GM12878 (cell line): Measurements from ENCODE around the gene CDC42EP1.

ENCODE experiments used
- CTCF ChIP-seq, 3 experiments: IDR thresholded peaks in 2 of 3; conservative IDR thresholded peaks in 1 of 3; 2 replicates each; pipeline ENCODE4 v1.5.1; 2011; ENCODE audit warnings: low read depth in 3 of 3, low read length in 3 of 3, mild to moderate bottlenecking in 3 of 3, control low read depth in 2 of 3, moderate library complexity in 2 of 3, inconsistent platforms in 1 of 3, mixed read lengths in 1 of 3; ENCODE audit not compliant: control insufficient read depth in 2 of 3, insufficient read depth in 1 of 3; ENCODE audit errors: extremely low read depth in 1 of 3
- POLR2AphosphoS5 ChIP-seq: IDR thresholded peaks from 2 replicates; pipeline ENCODE4 v1.6.1; 2011; ENCODE audit warnings: mild to moderate bottlenecking, low read length, inconsistent platforms

GRCh38 chr22:37588546-37589215 is 28.4 kb downstream of the CDC42EP1 start:
- no peak for TF ChIP-seq POLR2AphosphoS5
- TF ChIP-seq CTCF (IDR thresholded peaks at IDR 0.05 in 2 of 3, conservative IDR thresholded peaks at IDR 0.05 in 1 of 3; ENCODE audit: control insufficient read depth in 2 of 3, extremely low read depth in 1 of 3, insufficient read depth in 1 of 3, low read depth in 3 of 3, low read length in 3 of 3): no peak
